ENCODE measurements around the gene GFPT2.
A peak's percentile ranks its signal among the peaks of the same experiment; 100 is the strongest.

The GFPT2 gene

GRCh38 chr5:180333661-180334060, 19.5 kb downstream of the GFPT2 start:
- DNase-seq (ENCODE audit: low read depth, low spot score): no peak

DNA sequence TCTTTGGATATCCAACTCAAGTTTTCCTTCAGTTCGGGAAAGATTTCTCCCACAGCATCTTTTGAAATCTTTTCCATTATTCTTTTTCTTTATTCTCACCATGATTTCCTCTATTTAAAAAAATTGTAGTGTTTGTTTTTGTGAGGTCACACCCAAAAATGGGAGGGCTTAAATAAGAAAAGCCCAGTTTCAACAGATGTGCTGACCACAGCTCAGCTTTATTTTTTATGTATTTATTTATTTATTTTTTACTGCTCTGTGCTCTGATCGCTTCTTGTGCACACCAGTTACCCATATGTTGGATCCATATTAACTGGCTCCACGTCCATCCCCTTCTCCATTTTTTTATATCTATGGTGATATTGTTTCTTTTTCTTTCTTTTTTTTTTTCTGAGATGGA, 20.3 kb downstream of the GFPT2 start:
- no peak for DNase-seq (ENCODE audit: low read depth, low spot score)

DNA sequence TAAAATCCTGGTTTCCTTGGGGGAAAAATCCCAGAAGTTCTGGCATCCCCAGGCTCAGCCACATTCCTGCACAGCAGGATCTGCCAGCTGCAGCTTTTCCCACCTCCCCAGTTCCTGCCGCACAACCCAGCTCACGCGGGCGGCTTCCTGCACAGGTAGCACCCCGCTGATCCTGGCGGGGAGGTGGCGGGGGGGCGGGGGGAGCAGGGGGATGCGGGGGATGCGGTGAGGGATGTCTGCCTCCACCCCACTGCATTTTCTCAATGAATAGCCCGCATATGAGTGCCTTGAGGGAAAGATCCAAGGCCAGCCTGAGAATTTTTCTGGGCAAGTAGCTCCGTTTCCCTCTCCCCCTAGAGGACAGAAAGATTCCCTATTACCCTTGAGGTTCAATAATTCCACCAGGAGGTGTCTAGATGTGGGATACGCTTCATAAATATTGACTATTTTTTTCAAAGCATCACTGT, 21.1 kb downstream of the GFPT2 start:
- no peak for DNase-seq (ENCODE audit: low read depth, low spot score)

DNA sequence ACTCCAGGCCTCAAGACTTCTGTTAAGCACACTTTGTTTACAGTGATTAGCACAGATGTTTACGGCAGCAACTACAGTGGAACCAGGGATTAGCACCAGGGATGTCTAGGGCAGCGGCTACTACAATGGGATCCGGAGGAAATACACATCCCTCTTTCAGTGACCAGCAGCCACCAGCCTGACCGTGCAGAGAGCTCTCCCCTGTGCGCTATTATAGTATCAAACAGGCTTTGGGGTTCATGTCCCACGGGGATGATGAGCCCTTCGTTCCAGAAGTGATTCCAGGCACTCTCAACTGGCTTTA, 21.5 kb downstream of the GFPT2 start:
- DNase-seq (ENCODE audit: low read depth, low spot score): no peak

DNA sequence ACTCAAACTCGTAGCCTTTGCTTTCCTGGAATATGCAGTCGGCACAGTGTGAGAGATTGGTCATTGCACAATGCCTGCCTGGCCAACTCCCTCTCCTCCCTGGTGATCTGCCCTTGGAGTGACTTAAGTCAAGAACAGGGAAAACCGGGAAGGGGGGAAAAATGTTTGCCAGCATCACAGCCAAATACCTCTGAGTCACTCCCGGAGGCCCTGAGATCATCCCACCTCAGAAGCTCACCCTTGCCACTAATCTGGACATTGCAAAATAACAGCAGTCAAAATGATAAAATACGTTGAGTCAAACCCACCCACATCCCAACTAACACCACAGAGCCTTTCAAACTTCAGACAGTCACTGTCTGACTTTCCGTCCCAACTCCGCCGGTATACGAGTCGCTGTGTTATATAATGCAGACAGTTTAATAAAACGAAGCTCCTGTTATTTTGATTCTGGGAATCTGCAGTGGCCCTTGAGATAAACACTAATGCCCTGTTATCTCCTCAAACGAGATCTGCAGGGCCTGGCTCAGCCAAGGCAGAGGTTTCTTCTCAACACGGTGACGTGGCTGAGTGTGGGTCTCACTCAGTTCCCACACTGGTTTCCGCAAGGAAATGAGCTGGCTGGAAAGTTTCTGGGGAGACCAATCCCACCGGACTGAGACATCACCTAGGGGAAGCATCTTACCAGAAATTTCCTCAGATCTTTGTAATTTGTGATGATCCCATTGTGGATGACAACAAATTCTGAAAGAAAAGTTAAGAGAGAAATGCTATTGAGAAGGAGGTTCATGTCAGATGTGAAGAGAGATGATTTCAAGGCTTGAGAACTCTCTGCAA, 22.1 kb downstream of the GFPT2 start:
- DNase-seq (ENCODE audit: low read depth, low spot score): no peak

- DNase-seq (ENCODE audit: low read depth, low spot score): no peak
Observed at GRCh38 chr5:180330270-180330648, 22.9 kb downstream of the GFPT2 start.

DNA sequence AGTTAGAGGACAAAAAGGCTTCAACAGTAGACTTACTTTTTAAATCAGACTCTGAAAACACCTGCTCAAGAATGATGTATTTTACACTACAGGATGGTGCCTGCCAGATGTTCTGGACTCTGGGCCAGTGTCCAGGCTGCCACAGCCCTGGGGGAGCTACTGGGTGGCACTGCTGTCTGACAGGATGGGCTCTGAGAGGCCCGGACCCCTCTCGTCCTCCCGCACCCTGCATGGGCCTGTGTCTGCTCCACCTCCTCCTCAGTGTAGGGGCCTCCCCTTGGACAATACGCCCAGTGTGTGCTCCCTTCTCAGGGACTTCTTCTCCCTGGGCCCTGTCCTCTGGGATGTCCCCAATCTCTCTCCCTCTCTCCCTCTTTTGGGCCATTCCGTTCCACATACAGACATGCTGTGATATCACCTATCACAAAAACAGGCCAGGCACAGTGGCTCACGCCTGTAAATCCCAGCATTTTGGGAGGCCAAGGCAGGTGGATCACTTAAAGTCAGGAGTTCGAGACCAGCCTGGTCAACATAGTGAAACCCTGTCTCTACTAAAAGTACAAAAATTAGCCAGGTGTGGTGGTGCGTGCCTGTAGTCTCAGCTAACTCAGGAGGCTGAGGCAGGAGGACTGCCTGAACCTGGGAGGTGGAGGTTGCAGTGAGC, 23.4 kb downstream of the GFPT2 start:
- no peak for DNase-seq (ENCODE audit: low read depth, low spot score)

DNA sequence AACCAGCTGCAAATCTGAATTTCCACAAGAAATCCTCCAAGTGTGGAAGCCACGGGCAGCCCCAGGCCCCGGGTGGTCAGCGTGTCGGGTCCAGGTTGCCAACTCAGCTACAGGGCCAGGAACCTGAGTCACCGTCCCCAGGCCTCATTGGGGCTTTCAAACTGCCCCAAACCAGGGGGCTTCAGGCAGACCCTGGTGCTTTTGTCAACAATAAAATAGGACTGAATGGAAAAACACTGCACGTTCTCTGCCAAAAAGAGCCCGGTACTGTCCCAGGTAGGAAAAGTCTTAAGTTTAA, 24.0 kb downstream of the GFPT2 start:
- no peak for DNase-seq (ENCODE audit: low read depth, low spot score)

DNA sequence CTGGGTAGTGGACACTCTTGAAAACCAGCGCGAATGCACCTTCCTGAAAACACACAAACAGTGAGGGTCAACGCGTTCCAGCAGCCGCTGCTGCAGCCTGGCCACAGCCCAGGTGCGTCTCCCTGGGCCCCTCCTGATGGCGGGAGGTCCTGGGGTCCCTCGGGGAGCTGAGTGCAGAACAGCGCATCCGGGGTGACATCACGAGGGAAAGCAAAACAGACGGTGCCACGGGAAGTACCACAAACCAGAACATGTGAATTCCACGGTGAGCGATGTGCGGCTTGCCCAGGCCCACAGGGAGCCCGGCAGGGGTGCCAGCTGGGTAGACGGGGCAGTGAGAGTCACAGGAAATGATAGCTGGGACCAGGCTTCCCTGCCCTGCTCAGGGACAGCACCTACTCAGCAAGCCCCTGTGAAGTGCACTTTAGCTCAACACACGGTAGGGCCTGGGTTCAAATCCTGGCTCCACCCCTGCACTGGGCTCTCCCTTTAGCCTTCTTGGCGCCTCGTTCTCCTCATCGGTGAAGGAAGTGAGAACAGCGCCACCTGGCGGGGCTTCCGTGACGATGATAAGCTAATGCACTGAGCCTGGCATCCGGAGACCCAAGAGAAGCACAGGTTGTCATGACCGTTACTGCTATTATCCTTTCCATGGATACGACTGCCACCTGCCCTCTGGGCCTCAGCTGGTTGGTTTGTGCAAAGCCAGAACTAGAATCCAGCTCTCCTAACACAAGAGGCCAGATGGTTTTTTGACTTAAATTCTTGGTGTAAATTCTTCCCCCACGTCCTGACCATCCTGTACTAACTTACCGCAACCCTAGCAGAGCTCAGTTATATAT, 24.6 kb downstream of the GFPT2 start:
- peak; percentile 73 for DNase-seq (ENCODE audit: low read depth, low spot score)

GRCh38 chr5:180326989-180327565, 26.1 kb downstream of the GFPT2 start:
- DNase-seq (ENCODE audit: low read depth, low spot score): no peak

- DNase-seq (ENCODE audit: low read depth, low spot score): no peak
Observed at GRCh38 chr5:180324601-180324950, 28.6 kb downstream of the GFPT2 start.

DNA sequence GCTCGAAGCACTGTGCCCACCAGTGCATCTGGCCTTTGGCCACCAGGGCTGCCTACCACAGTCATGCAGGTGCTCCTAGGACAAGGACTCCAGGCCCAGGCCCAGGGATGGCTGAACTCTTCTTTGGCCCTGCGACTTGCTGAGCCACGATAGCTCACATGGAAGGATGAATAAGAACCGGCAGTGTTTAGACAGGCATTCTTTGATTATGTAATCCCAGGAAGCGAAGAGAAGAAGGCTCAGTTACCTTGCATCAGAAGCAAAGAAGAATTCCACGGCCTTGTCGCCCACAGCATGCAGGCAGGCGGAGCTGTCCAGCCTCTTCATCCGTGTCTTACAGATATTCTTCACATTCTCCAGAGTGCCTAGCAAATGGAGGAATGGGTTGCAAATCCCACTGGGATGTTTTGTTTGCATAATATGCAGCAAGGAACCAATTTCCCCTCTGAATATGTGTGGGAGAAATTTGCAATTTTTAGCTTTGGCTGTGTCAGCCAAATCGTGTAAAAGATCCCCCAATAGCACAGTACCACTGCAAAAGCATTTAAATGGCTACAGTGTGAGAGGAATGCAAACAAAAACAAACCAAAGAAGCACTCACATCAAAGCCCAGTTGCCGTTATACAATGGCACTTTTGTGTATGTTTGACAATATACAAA, 29.1 kb downstream of the GFPT2 start:
- no peak for DNase-seq (ENCODE audit: low read depth, low spot score)

DNA sequence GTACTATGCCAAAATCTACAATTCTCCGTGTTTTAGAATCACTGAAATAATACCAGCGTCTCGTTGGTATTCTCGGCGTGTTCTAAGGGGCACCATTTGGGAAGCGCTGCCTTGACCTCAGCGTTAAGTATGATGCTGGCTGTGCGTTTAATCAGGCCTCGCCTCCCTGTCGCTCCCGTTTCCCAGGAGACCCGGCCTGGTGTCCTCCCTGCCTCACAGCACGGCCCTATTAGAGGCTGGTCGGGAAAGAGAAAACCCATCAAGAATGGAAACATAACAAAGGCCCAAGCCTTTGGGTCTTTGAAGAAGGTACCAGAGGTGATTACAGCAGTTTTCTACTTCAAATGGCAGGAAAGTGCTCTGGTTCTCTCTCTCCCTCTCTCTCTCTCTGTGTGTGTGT, 30.0 kb downstream of the GFPT2 start:
- no peak for DNase-seq (ENCODE audit: low read depth, low spot score)

GRCh38 chr5:180318456-180319089, 34.6 kb downstream of the GFPT2 start:
- no peak for DNase-seq (ENCODE audit: low read depth, low spot score)

DNA sequence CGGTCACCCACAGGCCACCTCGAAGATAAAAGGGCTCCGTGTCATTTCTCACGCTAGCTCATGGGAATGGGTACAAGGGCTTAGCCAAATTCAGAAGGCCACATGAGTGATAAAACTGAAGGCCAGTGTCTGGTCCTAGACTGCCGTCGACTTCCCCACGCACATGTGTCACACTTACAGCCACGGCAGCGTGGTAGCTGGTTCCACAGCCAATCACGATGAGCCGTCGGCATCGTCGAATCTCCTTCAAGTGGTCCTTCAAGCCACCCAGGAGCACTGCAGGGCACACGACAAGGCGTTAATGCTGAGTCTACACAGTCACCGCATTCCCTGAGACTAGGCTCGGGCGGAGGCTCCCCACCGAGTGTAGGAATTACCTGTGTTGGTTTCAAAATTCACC, 36.5 kb downstream of the GFPT2 start:
- DNase-seq (ENCODE audit: low read depth, low spot score): no peak

DNA sequence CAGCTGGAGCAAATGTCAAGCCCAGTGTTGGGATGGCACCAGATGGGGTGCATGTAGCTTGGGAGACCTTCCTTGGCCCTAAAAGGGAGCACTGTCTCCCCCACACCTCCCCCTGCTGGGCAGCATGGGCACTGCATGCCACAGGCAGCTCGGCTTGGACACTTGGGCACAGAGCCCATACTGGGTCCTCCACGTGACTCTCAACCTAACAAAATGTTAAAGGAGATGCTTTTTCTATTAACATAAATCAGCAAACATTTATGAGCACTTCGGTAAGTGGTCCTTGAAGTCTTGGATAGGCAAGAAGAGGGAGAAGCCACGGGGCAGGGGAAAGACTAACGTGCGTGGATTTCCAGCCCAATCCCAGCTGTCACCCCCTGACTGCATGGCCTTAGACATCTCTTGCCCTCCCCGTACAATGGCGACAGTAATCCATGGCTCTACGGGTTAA, 37.3 kb downstream of the GFPT2 start:
- DNase-seq (ENCODE audit: low read depth, low spot score): peak; percentile 58

GRCh38 chr5:180313677-180314505, 39.2 kb downstream of the GFPT2 start:
- DNase-seq (ENCODE audit: low read depth, low spot score): peak; percentile 40

DNA sequence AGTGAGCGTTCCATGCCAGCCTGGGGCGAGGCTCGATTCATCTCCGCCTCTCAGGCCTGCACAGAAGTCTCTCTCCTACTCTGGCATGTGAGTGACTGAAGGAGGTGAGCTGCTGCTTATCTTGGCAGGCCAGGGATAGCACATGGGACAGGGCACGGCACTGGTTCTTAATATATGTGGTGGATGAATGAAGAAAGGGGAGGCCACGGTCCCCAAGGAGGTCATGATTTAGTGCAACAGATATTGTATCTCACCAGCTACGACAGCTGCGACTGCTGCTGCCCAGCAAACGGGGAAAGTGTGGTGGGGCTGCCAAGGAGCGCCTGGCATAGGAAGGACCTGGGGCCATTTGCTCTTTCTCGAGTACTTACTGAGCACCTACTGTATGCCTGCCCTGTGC, 41.9 kb downstream of the GFPT2 start:
- DNase-seq (ENCODE audit: low read depth, low spot score): no peak

- no peak for DNase-seq (ENCODE audit: low read depth, low spot score)
Observed at GRCh38 chr5:180306796-180307195, 46.3 kb downstream of the GFPT2 start.

- no peak for DNase-seq (ENCODE audit: low read depth, low spot score)
Observed at GRCh38 chr5:180305481-180305880, 47.7 kb downstream of the GFPT2 start.

Measured in activated CD4-positive, CD25-positive, alpha-beta regulatory T cell treated with anti-CD3 and anti-CD28 coated beads, Interleukin-2, amount 50 U/mL, for 16 hours (primary cell).